ENCODE results near the gene GPR78. TPM values are rescaled to one million over a fixed set of nuclear protein-coding genes. Genes with fewer than 3 reads are reported as not detected.

GPR78 gene
- total RNA-seq, 2 experiments from 2014 or later, result not detected

GRCh38 chr4:8581094-8581861 lies 1.1 kb downstream of the GPR78 start:
- DNase-seq (no peak), ATAC-seq (no peak)
- Mint-ChIP-seq H3K27ac (no peak overlapping the region), H3K36me3 (no peaks in the 10 kb centered on the region), H3K4me1 (no peaks in the 10 kb centered on the region), H3K9me3 (ENCODE audit: low read depth) (no peaks in the 10 kb centered on the region), H3K27me3 (peaks cover 2% of the 10 kb centered on the region), H3K4me3 (no peak overlapping the region)
- CTCF ChIA-PET, result no interaction called here

DNA sequence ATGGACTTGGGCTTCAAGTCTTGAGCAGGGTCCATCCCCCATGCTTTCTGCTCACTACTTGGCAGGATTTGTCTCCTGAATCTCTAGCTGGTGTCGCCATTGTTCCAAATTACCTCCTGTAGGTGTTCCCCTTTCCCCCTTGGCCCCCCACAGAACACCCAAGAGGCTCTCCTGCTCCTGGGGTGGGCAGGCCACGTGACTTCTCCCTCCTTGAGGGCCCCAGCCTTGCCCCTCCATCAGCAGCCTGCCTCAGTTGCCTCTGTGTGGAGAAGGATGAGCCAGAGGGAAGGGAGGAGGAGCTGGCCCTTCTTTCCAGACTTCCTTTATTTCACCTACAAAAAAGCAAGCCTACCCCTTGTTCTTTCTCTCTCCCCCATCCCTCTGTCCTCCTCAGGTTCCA lies 1.8 kb downstream of the GPR78 start:
- CTCF ChIA-PET, result no interaction called here
- no peak overlapping the region for H3K27ac Mint-ChIP-seq
- H3K4me3 Mint-ChIP-seq, result no peak overlapping the region
- no peaks in the 10 kb centered on the region for H3K9me3 Mint-ChIP-seq (ENCODE audit: low read depth)
- DNase-seq (no peak), ATAC-seq (no peak)
- peaks cover 2% of the 10 kb centered on the region for H3K27me3 Mint-ChIP-seq
- H3K36me3 Mint-ChIP-seq, result no peaks in the 10 kb centered on the region
- no peaks in the 10 kb centered on the region for H3K4me1 Mint-ChIP-seq

DNA sequence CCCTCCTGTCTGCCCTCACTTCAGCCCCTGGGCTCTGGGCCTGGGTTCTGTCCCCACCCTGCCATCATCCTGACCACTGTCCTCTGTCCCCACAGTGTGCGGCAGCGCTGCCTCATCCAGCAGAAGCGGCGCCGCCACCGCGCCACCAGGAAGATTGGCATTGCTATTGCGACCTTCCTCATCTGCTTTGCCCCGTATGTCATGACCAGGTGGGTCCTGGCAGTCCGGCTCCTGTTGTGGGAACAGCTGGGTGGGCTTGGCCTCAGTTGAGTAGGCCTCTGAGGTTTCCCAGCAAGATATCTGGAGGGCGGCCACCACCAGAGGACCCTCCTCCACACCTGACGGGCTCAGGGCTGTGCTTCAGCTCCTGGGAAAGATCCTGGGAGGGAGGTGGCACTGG lies 2.2 kb downstream of the GPR78 start:
- no peaks in the 10 kb centered on the region for H3K4me1 Mint-ChIP-seq
- DNase-seq, result no peak
- peaks cover 2% of the 10 kb centered on the region for H3K27me3 Mint-ChIP-seq
- H3K27ac Mint-ChIP-seq, result no peak overlapping the region
- no peak overlapping the region for H3K4me3 Mint-ChIP-seq
- no peak for ATAC-seq
- CTCF ChIA-PET, result no interaction called here
- H3K36me3 Mint-ChIP-seq, result no peaks in the 10 kb centered on the region
- H3K9me3 Mint-ChIP-seq (ENCODE audit: low read depth), result no peaks in the 10 kb centered on the region

GRCh38 chr4:8582941-8583654 lies 2.9 kb downstream of the GPR78 start:
- Mint-ChIP-seq H3K27ac (no peak overlapping the region), H3K27me3 (peaks cover 2% of the 10 kb centered on the region), H3K4me3 (no peak overlapping the region), H3K9me3 (ENCODE audit: low read depth) (no peaks in the 10 kb centered on the region), H3K4me1 (no peaks in the 10 kb centered on the region), H3K36me3 (no peaks in the 10 kb centered on the region)
- no peak for DNase-seq
- CTCF ChIA-PET, result no interaction called here
- ATAC-seq, result no peak

DNA sequence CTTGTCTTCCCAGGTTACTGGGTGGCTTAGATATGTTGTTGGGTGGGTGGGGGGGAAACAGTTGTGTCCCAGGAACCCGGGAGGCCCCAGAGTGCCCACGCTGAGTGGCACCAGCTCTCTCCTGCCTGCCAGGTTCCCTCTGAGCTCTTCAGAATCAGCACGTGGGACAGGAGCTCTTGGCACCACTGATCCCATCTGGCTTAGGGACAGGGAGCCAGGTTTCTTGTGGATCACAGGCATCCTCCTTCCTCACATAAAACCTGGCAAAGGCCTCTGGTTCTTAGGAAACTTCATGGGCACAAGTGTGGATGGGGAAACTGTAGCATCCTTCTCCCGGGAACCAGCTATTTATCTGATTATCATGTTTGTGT lies 3.4 kb downstream of the GPR78 start:
- Mint-ChIP-seq H3K27ac (no peak overlapping the region), H3K36me3 (no peaks in the 10 kb centered on the region), H3K4me1 (no peaks in the 10 kb centered on the region), H3K4me3 (no peak overlapping the region), H3K27me3 (peaks cover 2% of the 10 kb centered on the region), H3K9me3 (ENCODE audit: low read depth) (no peaks in the 10 kb centered on the region)
- ATAC-seq, result no peak
- CTCF ChIA-PET, result no interaction called here
- no peak for DNase-seq

GRCh38 chr4:8585186-8585585 lies 5.0 kb downstream of the GPR78 start:
- DNase-seq, result no peak
- ATAC-seq, result no peak
- no peak overlapping the region for H3K4me3 Mint-ChIP-seq
- H3K9me3 Mint-ChIP-seq (ENCODE audit: low read depth), result no peaks in the 10 kb centered on the region
- H3K4me1 Mint-ChIP-seq, result no peaks in the 10 kb centered on the region
- H3K27me3 Mint-ChIP-seq, result no peaks in the 10 kb centered on the region
- no peaks in the 10 kb centered on the region for H3K36me3 Mint-ChIP-seq
- no peak overlapping the region for H3K27ac Mint-ChIP-seq
- CTCF ChIA-PET, result no interaction called here

DNA sequence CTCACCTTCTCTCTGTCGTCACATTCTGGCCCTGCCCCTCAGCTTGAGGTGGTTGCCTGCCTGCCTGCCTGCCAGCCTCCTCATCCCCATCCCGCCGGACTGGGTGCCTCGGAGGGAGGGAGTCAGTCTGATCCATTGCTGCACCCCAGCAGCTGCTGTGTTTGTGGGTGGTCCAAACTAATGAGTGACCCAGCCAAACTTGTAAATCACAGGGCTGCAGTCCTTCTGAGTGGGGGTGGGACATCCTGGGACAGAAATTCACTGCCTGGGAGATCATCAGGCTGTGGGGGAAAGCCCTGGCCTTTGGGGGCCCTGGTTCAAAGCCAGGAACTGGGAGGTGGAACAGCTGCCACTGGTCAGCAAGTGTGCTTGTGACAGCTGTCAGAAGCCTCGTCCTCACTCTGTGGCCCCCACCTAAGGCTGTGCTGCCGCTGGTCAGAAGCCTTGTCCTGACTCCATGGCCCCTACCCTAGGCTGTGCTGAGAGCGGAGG lies 5.6 kb downstream of the GPR78 start:
- Mint-ChIP-seq H3K27me3 (no peaks in the 10 kb centered on the region), H3K9me3 (ENCODE audit: low read depth) (no peaks in the 10 kb centered on the region), H3K27ac (no peak overlapping the region), H3K4me3 (no peak overlapping the region), H3K4me1 (no peaks in the 10 kb centered on the region), H3K36me3 (no peaks in the 10 kb centered on the region)
- ATAC-seq (no peak), DNase-seq (no peak)
- CTCF ChIA-PET, result no interaction called here

GRCh38 chr4:8586246-8586645 lies 6.1 kb downstream of the GPR78 start:
- H3K36me3 Mint-ChIP-seq, result no peaks in the 10 kb centered on the region
- H3K27ac Mint-ChIP-seq, result no peak overlapping the region
- H3K4me1 Mint-ChIP-seq, result no peaks in the 10 kb centered on the region
- H3K4me3 Mint-ChIP-seq, result no peak overlapping the region
- DNase-seq (no peak), ATAC-seq (no peak)
- H3K9me3 Mint-ChIP-seq (ENCODE audit: low read depth), result no peaks in the 10 kb centered on the region
- peaks cover 2% of the 10 kb centered on the region for H3K27me3 Mint-ChIP-seq
- CTCF ChIA-PET, result no interaction called here

DNA sequence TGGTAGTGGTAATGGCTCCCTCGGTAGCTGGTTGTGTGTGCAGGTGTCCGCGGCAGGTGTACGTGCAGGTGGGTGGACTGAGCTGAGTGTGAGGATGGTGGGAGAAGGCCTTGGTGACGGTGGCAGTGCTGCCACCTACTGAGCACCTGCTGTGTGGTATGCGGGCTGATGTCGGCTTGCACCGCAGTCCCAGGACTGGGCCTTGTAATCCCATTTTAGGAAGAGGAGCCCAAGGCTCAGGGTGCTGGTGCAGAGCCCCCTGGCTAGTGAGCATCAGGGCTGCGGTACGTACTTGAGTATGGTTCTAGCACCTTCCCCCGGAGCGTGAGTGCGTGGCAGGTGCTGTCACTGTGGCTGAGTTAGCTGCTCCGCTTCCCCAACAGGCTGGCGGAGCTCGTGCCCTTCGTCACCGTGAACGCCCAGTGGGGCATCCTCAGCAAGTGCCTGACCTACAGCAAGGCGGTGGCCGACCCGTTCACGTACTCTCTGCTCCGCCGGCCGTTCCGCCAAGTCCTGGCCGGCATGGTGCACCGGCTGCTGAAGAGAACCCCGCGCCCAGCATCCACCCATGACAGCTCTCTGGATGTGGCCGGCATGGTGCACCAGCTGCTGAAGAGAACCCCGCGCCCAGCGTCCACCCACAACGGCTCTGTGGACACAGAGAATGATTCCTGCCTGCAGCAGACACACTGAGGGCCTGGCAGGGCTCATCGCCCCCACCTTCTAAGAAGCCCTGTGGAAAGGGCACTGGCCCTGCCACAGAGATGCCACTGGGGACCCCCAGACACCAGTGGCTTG lies 6.7 kb downstream of the GPR78 start:
- Mint-ChIP-seq H3K36me3 (no peaks in the 10 kb centered on the region), H3K27ac (no peak overlapping the region), H3K27me3 (peaks cover 8% of the 10 kb centered on the region), H3K4me1 (no peaks in the 10 kb centered on the region), H3K9me3 (ENCODE audit: low read depth) (no peaks in the 10 kb centered on the region), H3K4me3 (no peak overlapping the region)
- no peak for ATAC-seq
- CTCF ChIA-PET, result no interaction called here
- no peak for DNase-seq

- no peaks in the 10 kb centered on the region for H3K4me1 Mint-ChIP-seq
These were observed 7.4 kb downstream of the GPR78 start for GRCh38 chr4:8587469-8588195.

DNA sequence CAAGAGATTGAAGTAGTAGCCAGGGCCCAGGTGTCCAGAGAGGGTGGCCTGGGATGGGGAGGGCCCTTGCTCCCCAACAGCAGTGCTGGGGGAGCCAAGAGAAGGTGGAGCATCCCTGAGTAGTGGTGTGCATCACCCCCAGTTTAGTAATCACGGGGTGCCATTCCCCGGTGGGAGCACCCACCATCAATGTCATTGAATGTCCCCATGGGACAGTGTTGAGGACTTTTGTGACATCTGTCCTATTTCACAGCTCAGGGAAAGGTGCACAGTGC lies 7.9 kb downstream of the GPR78 start:
- Mint-ChIP-seq H3K4me3 (no peak overlapping the region), H3K36me3 (no peaks in the 10 kb centered on the region), H3K27me3 (peaks cover 13% of the 10 kb centered on the region), H3K27ac (no peak overlapping the region), H3K9me3 (ENCODE audit: low read depth) (no peaks in the 10 kb centered on the region), H3K4me1 (no peaks in the 10 kb centered on the region)
- CTCF ChIA-PET, result no interaction called here
- no peak for ATAC-seq
- DNase-seq, result no peak

More at GRCh38 chr4:8587469-8588195, 7.4 kb downstream of the GPR78 start:
- H3K36me3 Mint-ChIP-seq, result no peaks in the 10 kb centered on the region
- no peak for ATAC-seq
- no peak overlapping the region for H3K27ac Mint-ChIP-seq
- peaks cover 10% of the 10 kb centered on the region for H3K27me3 Mint-ChIP-seq
- CTCF ChIA-PET, result no interaction called here
- no peaks in the 10 kb centered on the region for H3K9me3 Mint-ChIP-seq (ENCODE audit: low read depth)
- no peak overlapping the region for H3K4me3 Mint-ChIP-seq
- no peak for DNase-seq

DNA sequence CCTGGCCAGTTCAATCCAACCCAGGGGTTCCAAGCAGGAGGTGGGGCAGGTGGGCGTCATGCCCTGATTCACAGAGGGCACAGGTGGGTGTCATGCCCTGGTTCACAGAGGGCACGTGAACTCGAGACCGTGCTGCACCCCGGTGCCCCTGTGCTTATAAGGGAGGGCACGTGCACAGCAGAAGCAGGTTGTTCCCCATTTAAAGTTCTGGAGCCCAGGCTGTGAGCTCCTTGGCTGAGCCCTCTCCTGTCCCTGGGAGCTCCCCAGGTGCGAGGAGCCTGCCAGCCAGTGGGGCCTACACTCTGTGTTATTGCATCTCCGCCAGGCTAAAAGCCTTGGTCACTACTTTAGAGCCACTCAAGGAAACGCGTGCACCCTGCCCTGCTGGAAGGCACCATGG lies 9.1 kb downstream of the GPR78 start:
- no peaks in the 10 kb centered on the region for H3K9me3 Mint-ChIP-seq (ENCODE audit: low read depth)
- DNase-seq (no peak), ATAC-seq (no peak)
- CTCF ChIA-PET, result interaction anchor here (1.1 kb wide), 1 partner anchor 120 kb away, joined by 5 read pairs; no protein-coding TSS in a partner anchor
- H3K36me3 Mint-ChIP-seq, result no peaks in the 10 kb centered on the region
- no peaks in the 10 kb centered on the region for H3K4me1 Mint-ChIP-seq
- H3K27ac Mint-ChIP-seq, result no peak overlapping the region
- peaks cover 25% of the 10 kb centered on the region for H3K27me3 Mint-ChIP-seq
- no peak overlapping the region for H3K4me3 Mint-ChIP-seq

GRCh38 chr4:8589823-8590545 lies 9.8 kb downstream of the GPR78 start:
- H3K27ac Mint-ChIP-seq, result no peak overlapping the region
- peaks cover 27% of the 10 kb centered on the region for H3K27me3 Mint-ChIP-seq
- no peaks in the 10 kb centered on the region for H3K36me3 Mint-ChIP-seq
- CTCF ChIA-PET, result interaction anchor here (1.1 kb wide), 1 partner anchor 121 kb away, joined by 5 read pairs; no protein-coding TSS in a partner anchor
- DNase-seq (no peak), ATAC-seq (no peak)
- no peaks in the 10 kb centered on the region for H3K4me1 Mint-ChIP-seq
- H3K4me3 Mint-ChIP-seq, result no peak overlapping the region
- no peaks in the 10 kb centered on the region for H3K9me3 Mint-ChIP-seq (ENCODE audit: low read depth)

Measured in activated CD8-positive, alpha-beta memory T cell treated with anti-CD3 and anti-CD28 coated beads, Interleukin-2, amount 10 ng/mL, durations not matched to agents 7 days and 5 days (primary cell).